ENCODE results near the gene RAPSN. TPM values are rescaled to one million over a fixed set of nuclear protein-coding genes. Genes with fewer than 3 reads are reported as not detected.

The RAPSN gene
- total and polyA plus RNA-seq, 2 donors (not counting 3 experiments of a cell fraction or from before 2014, with no cell fraction given): 0.18 to 1.6 TPM

DNA sequence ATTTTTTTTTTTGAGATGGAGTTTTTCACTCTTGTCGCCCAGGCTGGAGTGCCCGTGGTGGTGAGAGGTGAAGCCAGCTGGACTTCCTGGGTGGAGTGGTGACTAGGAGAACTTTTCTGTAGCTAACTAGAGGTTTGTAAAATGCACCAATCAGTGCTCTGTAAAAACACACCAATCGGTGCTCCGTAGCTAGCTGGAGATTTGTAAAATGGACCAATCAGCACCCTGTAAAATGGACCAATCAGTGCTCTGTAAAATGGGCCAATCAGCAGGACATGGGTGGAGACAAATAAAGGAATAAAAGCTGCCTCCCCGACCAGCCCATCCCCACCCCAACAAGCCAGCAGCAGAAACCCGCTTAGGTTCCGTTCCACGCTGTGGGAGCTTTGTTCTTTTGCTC is 4.4 kb upstream of the RAPSN start:
- no peaks in the 10 kb centered on the region for H3K27me3 ChIP-seq (ENCODE audit: control insufficient read depth in 2 of 2, insufficient read depth in 2 of 2, low read length in 2 of 2)
- H3K4me2 ChIP-seq (ENCODE audit: insufficient read depth, low read length): no peak overlapping the region
- no peak overlapping the region for H2AFZ ChIP-seq (ENCODE audit: low read depth, low read length)
- intact Hi-C loops (cut with micrococcal nuclease): no loop called here
- H3K36me3 ChIP-seq (ENCODE audit: control insufficient read depth in 2 of 2, extremely low read depth in 1 of 2, insufficient read depth in 2 of 2, low read length in 2 of 2): no peaks in the 10 kb centered on the region
- ChIA-PET CTCF (interaction anchor here (1.5 to 2.9 kb wide), 5 partner anchors 19 to 79 kb away, joined by 7 to 18 read pairs (median 11); partner anchors contain the start of gene PSMC3), POLR2A (no interaction called here)
- BruUV-seq (replicated peaks): no TSS peak
- H3K4me3 ChIP-seq (replicated peaks in 1 of 3; ENCODE audit: insufficient read depth in 1 of 3, low read depth in 1 of 3, low read length in 3 of 3): no peak overlapping the region
- TF ChIP-seq POLR2A (IDR thresholded peaks at IDR 0.05; ENCODE audit: low read depth, low read length): no peak
- no peak for TF ChIP-seq JUN (IDR thresholded peaks at IDR 0.05; ENCODE audit: borderline replicate concordance, insufficient read depth, insufficient read length, low read depth)
- TF ChIP-seq POLR2AphosphoS5 (IDR thresholded peaks at IDR 0.05; ENCODE audit: insufficient read depth, low read depth, low read length): no peak
- TF ChIP-seq EZH2 (IDR thresholded peaks at IDR 0.05; ENCODE audit: borderline replicate concordance, low read depth, low read length, severe bottlenecking): no peak
- TF ChIP-seq, protein P1, sequence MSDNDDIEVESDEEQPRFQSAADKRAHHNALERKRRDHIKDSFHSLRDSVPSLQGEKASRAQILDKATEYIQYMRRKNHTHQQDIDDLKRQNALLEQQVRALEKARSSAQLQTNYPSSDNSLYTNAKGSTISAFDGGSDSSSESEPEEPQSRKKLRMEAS (IDR thresholded peaks at IDR 0.05; ENCODE audit: insufficient read depth, insufficient read length): no peak
- no peak for TF ChIP-seq FOS (IDR thresholded peaks at IDR 0.05; ENCODE audit: borderline replicate concordance, insufficient read depth, low read length)
- H3K27ac ChIP-seq (ENCODE audit: insufficient read depth, low read depth, low read length): no peak overlapping the region
- FAIRE-seq (no peak), DNase-seq (ENCODE audit: low read depth, low spot score) (no peak)
- no peaks in the 10 kb centered on the region for H3K9me3 ChIP-seq (replicated peaks; ENCODE audit: control insufficient read depth, insufficient read depth, low read length)
- H3K9me1 ChIP-seq (replicated peaks; ENCODE audit: control insufficient read depth, extremely low read depth, insufficient read depth, low read length): no peaks in the 10 kb centered on the region
- no peaks in the 10 kb centered on the region for H3K79me2 ChIP-seq (ENCODE audit: control insufficient read depth, insufficient read depth, low read length)
- no peaks in the 10 kb centered on the region for H4K20me1 ChIP-seq (replicated peaks; ENCODE audit: control insufficient read depth, extremely low read depth, insufficient read depth, low read length)
- H3K4me1 ChIP-seq (ENCODE audit: control insufficient read depth, extremely low read depth, insufficient read depth, low read length): no peaks in the 10 kb centered on the region
- dilution Hi-C loops (cut with MboI; ENCODE audit: extremely low pct_ligation_motif_present, low sequenced_read_pairs): no loop called here
- no peak overlapping the region for H3K9ac ChIP-seq (replicated peaks; ENCODE audit: extremely low read depth, insufficient read depth, low read length)

DNA sequence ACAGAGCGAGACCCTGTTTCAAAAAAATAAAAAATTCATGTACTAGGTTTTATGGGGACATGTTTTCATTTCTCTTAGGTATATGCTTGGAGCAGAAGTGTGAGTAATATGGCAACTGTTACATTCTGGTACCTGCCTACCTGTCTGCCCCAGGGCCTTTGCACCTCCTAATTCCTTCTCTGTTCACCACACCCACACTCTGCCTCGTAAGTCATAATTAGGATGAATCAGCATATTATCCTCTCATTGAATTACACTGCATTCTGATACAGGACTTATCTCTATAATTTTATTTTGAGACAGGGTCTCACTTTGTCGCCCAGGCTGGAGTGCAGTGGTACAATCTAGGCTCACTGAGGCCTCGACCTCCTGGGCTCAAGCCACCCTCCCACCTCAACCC is 3.1 kb upstream of the RAPSN start:
- DNase-seq (ENCODE audit: low read depth, low spot score) (no peak), FAIRE-seq (no peak)
- ChIA-PET POLR2A (no interaction called here), CTCF (no interaction called here)
- no peaks in the 10 kb centered on the region for H4K20me1 ChIP-seq (replicated peaks; ENCODE audit: control insufficient read depth, extremely low read depth, insufficient read depth, low read length)
- H3K4me3 ChIP-seq (replicated peaks in 1 of 3; ENCODE audit: insufficient read depth in 1 of 3, low read depth in 1 of 3, low read length in 3 of 3): no peak overlapping the region
- no peak overlapping the region for H3K27ac ChIP-seq (ENCODE audit: insufficient read depth, low read depth, low read length)
- no peak overlapping the region for H2AFZ ChIP-seq (ENCODE audit: low read depth, low read length)
- H3K9me1 ChIP-seq (replicated peaks; ENCODE audit: control insufficient read depth, extremely low read depth, insufficient read depth, low read length): no peaks in the 10 kb centered on the region
- no TSS peak for BruUV-seq (replicated peaks)
- intact Hi-C loops (cut with micrococcal nuclease): no loop called here
- no peaks in the 10 kb centered on the region for H3K4me1 ChIP-seq (ENCODE audit: control insufficient read depth, extremely low read depth, insufficient read depth, low read length)
- dilution Hi-C loops (cut with MboI; ENCODE audit: extremely low pct_ligation_motif_present, low sequenced_read_pairs): no loop called here
- H3K9me3 ChIP-seq (replicated peaks; ENCODE audit: control insufficient read depth, insufficient read depth, low read length): no peaks in the 10 kb centered on the region
- H3K36me3 ChIP-seq (ENCODE audit: control insufficient read depth in 2 of 2, extremely low read depth in 1 of 2, insufficient read depth in 2 of 2, low read length in 2 of 2): peaks cover 0 to 2% of the 10 kb centered on the region in 2 experiments
- H3K79me2 ChIP-seq (ENCODE audit: control insufficient read depth, insufficient read depth, low read length): no peaks in the 10 kb centered on the region
- no peak overlapping the region for H3K9ac ChIP-seq (replicated peaks; ENCODE audit: extremely low read depth, insufficient read depth, low read length)
- no peaks in the 10 kb centered on the region for H3K27me3 ChIP-seq (ENCODE audit: control insufficient read depth in 2 of 2, insufficient read depth in 2 of 2, low read length in 2 of 2)
- TF ChIP-seq, protein P1 (IDR thresholded peaks at IDR 0.05; ENCODE audit: insufficient read depth, insufficient read length): no peak
- TF ChIP-seq FOS (IDR thresholded peaks at IDR 0.05; ENCODE audit: borderline replicate concordance, insufficient read depth, low read length) (no peak), POLR2A (IDR thresholded peaks at IDR 0.05; ENCODE audit: low read depth, low read length) (no peak), POLR2AphosphoS5 (IDR thresholded peaks at IDR 0.05; ENCODE audit: insufficient read depth, low read depth, low read length) (no peak), MYC (IDR thresholded peaks at IDR 0.05; ENCODE audit: low read depth, low read length) (no peak), GATA2 (IDR thresholded peaks at IDR 0.05; ENCODE audit: insufficient read depth, insufficient read length, low read depth, low read length) (no peak)
- TF ChIP-seq, protein P2, sequence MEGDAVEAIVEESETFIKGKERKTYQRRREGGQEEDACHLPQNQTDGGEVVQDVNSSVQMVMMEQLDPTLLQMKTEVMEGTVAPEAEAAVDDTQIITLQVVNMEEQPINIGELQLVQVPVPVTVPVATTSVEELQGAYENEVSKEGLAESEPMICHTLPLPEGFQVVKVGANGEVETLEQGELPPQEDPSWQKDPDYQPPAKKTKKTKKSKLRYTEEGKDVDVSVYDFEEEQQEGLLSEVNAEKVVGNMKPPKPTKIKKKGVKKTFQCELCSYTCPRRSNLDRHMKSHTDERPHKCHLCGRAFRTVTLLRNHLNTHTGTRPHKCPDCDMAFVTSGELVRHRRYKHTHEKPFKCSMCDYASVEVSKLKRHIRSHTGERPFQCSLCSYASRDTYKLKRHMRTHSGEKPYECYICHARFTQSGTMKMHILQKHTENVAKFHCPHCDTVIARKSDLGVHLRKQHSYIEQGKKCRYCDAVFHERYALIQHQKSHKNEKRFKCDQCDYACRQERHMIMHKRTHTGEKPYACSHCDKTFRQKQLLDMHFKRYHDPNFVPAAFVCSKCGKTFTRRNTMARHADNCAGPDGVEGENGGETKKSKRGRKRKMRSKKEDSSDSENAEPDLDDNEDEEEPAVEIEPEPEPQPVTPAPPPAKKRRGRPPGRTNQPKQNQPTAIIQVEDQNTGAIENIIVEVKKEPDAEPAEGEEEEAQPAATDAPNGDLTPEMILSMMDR (IDR thresholded peaks at IDR 0.05; ENCODE audit: extremely low read depth in 1 of 2, insufficient read depth in 1 of 2, low read depth in 1 of 2, low read length in 2 of 2): no peak
- H3K4me2 ChIP-seq (ENCODE audit: insufficient read depth, low read length): no peak overlapping the region

Measured in endothelial cell of umbilical vein (primary cell).